GM06990 (cell line): ENCODE results near the gene RNF220.

ENCODE experiments used
- DNase-seq: peaks from one replicate; pipeline ENCODE4 v3.0.0-alpha.2; 2011; ENCODE audit not compliant: insufficient read length; ENCODE audit errors: extremely low read depth
- H3K27me3 ChIP-seq: replicated peaks from 2 replicates; pipeline ENCODE4 v1.6.0; 2011; ENCODE audit warnings: low read length; ENCODE audit not compliant: control insufficient read depth, insufficient read depth
- H3K36me3 ChIP-seq: 2 replicates; pipeline ENCODE4 v1.5.1; 2011; ENCODE audit warnings: low read length; ENCODE audit not compliant: control insufficient read depth, insufficient read depth
- H3K4me3 ChIP-seq: replicated peaks from 2 replicates; pipeline ENCODE4 v1.5.1; 2011; ENCODE audit warnings: low read depth, mild to moderate bottlenecking, control low read depth, low read length
- CTCF ChIP-seq: IDR thresholded peaks from 2 replicates; pipeline ENCODE4 v1.5.1; 2011; ENCODE audit warnings: low read length, control low read depth, mild to moderate bottlenecking, inconsistent platforms; ENCODE audit not compliant: insufficient read depth, poor library complexity, severe bottlenecking

Gene RNF220

GRCh38 chr1:44672961-44673674 is 268.1 kb downstream of the RNF220 start:
- DNase-seq, result no peak
- H3K27me3 ChIP-seq, result no peaks in the 10 kb centered on the region
- TF ChIP-seq CTCF, result no peak
- peak overlapping the region; percentile 88 for H3K4me3 ChIP-seq
- H3K36me3 ChIP-seq, result no peaks in the 10 kb centered on the region

- H3K4me3 ChIP-seq, result peak overlapping the region; percentile 88
- TF ChIP-seq CTCF, result no peak
- no peak for DNase-seq
- no peaks in the 10 kb centered on the region for H3K36me3 ChIP-seq
- no peaks in the 10 kb centered on the region for H3K27me3 ChIP-seq
These were observed 268.6 kb downstream of the RNF220 start for GRCh38 chr1:44673675-44674112.

- peak; percentile 99 for DNase-seq
- TF ChIP-seq CTCF, result peak; percentile 19
These were observed 269.3 kb downstream of the RNF220 start, which contains the start of the genes ARMH1 and TMEM53 for GRCh38 chr1:44674113-44675000. TSS of gene ARMH1 (plus strand) at chr1:44674714. CDS start at chr1:44689698, 14,984 bp downstream. TSS of gene TMEM53 (minus strand) at chr1:44674481. CDS start at chr1:44674391, 90 bp downstream.

GRCh38 chr1:44675186-44675585 is 270.1 kb downstream of the RNF220 start:
- TF ChIP-seq CTCF, result no peak
- no peak for DNase-seq

More at GRCh38 chr1:44674113-44675000, 269.3 kb downstream of the RNF220 start, which contains the start of the genes ARMH1 and TMEM53:
- Histone ChIP-seq H3K4me3 (peak within 1 kb of the TSS; percentile 88), H3K36me3 (no peaks in the 10 kb centered on the region), H3K27me3 (no peaks in the 10 kb centered on the region)

GRCh38 chr1:44676484-44677200 is 271.6 kb downstream of the RNF220 start:
- TF ChIP-seq CTCF, result no peak
- Histone ChIP-seq H3K27me3 (no peaks in the 10 kb centered on the region), H3K4me3 (no peak overlapping the region), H3K36me3 (no peaks in the 10 kb centered on the region)
- peak; percentile 44 for DNase-seq

More at GRCh38 chr1:44675186-44675585, 270.1 kb downstream of the RNF220 start:
- Histone ChIP-seq H3K36me3 (no peaks in the 10 kb centered on the region), H3K27me3 (no peaks in the 10 kb centered on the region), H3K4me3 (peak overlapping the region; percentile 88)
